Uterine smooth muscle cell (primary cell): ENCODE results near the gene OR8K1. TPM values are rescaled to one million over a fixed set of nuclear protein-coding genes. Genes with fewer than 3 reads are reported as not detected.

Experiments used
- total RNA-seq: library from RNA; depleted of rRNA; stranded (reverse); fragments of >200 nt; gene quantifications from 2 replicates; pipeline ENCODE4 v1.2.3, GENCODE V29; 2014

The OR8K1 gene
- not detected in 2 replicates for total RNA-seq

GRCh38 chr11:56345739-56346138 lies at the start of gene OR8K1:
Gene OR8K1, plus strand, starts transcription at chr11:56346039. Its CDS starts 0 bp downstream, at chr11:56346039.

DNA sequence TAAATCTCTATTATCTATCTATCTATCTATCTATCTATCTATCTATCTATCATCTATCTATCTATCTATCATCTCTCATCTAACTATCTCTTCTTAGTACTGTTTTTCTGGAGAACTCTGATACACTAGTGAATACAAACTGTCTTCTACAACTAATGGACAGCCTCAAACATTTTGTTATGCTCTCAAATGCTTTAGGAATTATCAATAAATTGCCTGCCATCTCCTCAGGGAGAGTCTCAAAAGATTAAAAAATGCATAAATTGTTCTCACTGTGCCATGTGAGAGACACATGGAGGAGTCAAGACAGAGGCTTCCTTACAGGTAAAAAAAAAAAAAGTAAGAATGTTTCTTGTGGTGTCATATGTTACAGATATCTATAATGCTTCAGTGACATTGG lies 31.0 kb upstream of the OR8K1 start, which contains the start of gene OR8K3:
Gene OR8K3, plus strand, starts transcription at position 301 of the 400 bp plus-strand sequence. CDS start 3,163 bp downstream, outside the sequence.

GRCh38 chr11:56353991-56354390 lies 8.2 kb downstream of the OR8K1 start, which contains the start of gene OR8J1:
Gene OR8J1, plus strand, starts transcription at chr11:56354291. Its CDS starts 5,956 bp downstream, at chr11:56360247.

GRCh38 chr11:56375324-56375723 lies 29.5 kb downstream of the OR8K1 start, which contains the start of gene OR8U1:
Gene OR8U1, plus strand, starts transcription at chr11:56375624. Its CDS starts 0 bp downstream, at chr11:56375624.

Other genes starting within 250 kb of the OR8K1 start
- gene OR8H2, start 242.4 kb upstream of the OR8K1 start, total RNA-seq = not detected in 2 replicates
- not detected in 2 replicates for gene OR8H3, start 223.7 kb upstream of the OR8K1 start, total RNA-seq
- gene OR8J3, start 205.8 kb upstream of the OR8K1 start, total RNA-seq = not detected in 2 replicates
- gene OR8K5, start 185.7 kb upstream of the OR8K1 start, total RNA-seq = not detected in 2 replicates
- gene OR5J2, start 169.4 kb upstream of the OR8K1 start, total RNA-seq = not detected in 2 replicates
- not detected in 2 replicates for gene OR5T2, start 111.8 kb upstream of the OR8K1 start, total RNA-seq
- gene OR5T3, start 93.8 kb upstream of the OR8K1 start, total RNA-seq = not detected in 2 replicates
- not detected in 2 replicates for gene OR5T1, start 71.9 kb upstream of the OR8K1 start, total RNA-seq
- not detected in 2 replicates for gene OR8H1, start 53.8 kb upstream of the OR8K1 start, total RNA-seq
- not detected in 2 replicates for gene OR8K3, start 30.9 kb upstream of the OR8K1 start, total RNA-seq
- gene OR8J1, start 8.3 kb downstream of the OR8K1 start, total RNA-seq = not detected in 2 replicates
- gene OR8U1, start 29.6 kb downstream of the OR8K1 start, total RNA-seq = not detected in 2 replicates
- not detected in 2 replicates for gene OR5AL1, start 66.7 kb downstream of the OR8K1 start, total RNA-seq
- not detected in 2 replicates for gene OR5M3, start 127.3 kb downstream of the OR8K1 start, total RNA-seq
- gene OR5M8, start 145.3 kb downstream of the OR8K1 start, total RNA-seq = not detected in 2 replicates
- not detected in 2 replicates for gene OR5M11, start 197.2 kb downstream of the OR8K1 start, total RNA-seq
- not detected in 2 replicates for gene OR5M10, start 231.7 kb downstream of the OR8K1 start, total RNA-seq